Measurements from ENCODE around the gene ADAMTSL1. TPM values are rescaled to one million over a fixed set of nuclear protein-coding genes. Genes with fewer than 3 reads are reported as not detected.

Gene ADAMTSL1
- total RNA-seq, 1 experiment from 2014 or later = 1.2 TPM

- no peaks in the 10 kb centered on the region for H3K23me2 ChIP-seq (ENCODE audit: insufficient read length, low read depth, low read length, poor library complexity, severe bottlenecking)
- no peaks in the 10 kb centered on the region for H3K36me3 Mint-ChIP-seq (ENCODE audit: insufficient read depth in 1 of 3, low read depth in 3 of 3)
These were observed 377.3 kb downstream of the ADAMTSL1 start for GRCh38 chr9:18851069-18851795.

More at GRCh38 chr9:18851069-18851795, 377.3 kb downstream of the ADAMTSL1 start:
- Histone ChIP-seq H3K4me1 (ENCODE audit: insufficient read depth, low read length) (no peaks in the 10 kb centered on the region), H3K27me3 (ENCODE audit: insufficient read depth, low read length) (no peaks in the 10 kb centered on the region), H3K9ac (ENCODE audit: extremely low read depth, insufficient read length, low read length) (no peak overlapping the region), H3K79me1 (ENCODE audit: insufficient read depth, low read depth, low read length, poor library complexity, severe bottlenecking) (no peaks in the 10 kb centered on the region), H2BK5ac (ENCODE audit: insufficient read length, low read length) (no peak overlapping the region), H3K18ac (ENCODE audit: insufficient read length, low read depth, low read length) (no peak overlapping the region), H3K9me3 (ENCODE audit: control insufficient read depth, low read depth, low read length) (no peaks in the 10 kb centered on the region), H4K8ac (replicated peaks; ENCODE audit: insufficient read length, low read depth, low read length) (no peak overlapping the region), H3K14ac (ENCODE audit: insufficient read depth, low read length) (no peak overlapping the region), H3T11ph (ENCODE audit: low read length) (no peak overlapping the region), H4K5ac (ENCODE audit: insufficient read length, low read depth, low read length) (no peak overlapping the region), H3K23ac (ENCODE audit: insufficient read length, low read depth, low read length) (no peak overlapping the region), H2BK15ac (ENCODE audit: low read depth, low read length) (no peak overlapping the region), H2AK5ac (ENCODE audit: insufficient read length, low read length) (no peak overlapping the region), H3K4ac (ENCODE audit: low read depth, low read length) (no peak overlapping the region), H2AFZ (ENCODE audit: low read length) (no peak overlapping the region), H4K91ac (ENCODE audit: insufficient read length, low read depth, low read length) (no peak overlapping the region), H3K56ac (ENCODE audit: insufficient read length, low read depth, low read length) (no peak overlapping the region), H2BK120ac (ENCODE audit: low read depth, low read length, poor library complexity, severe bottlenecking) (no peak overlapping the region), H4K20me1 (ENCODE audit: control insufficient read depth, insufficient read depth, insufficient read length) (no peaks in the 10 kb centered on the region), H2BK12ac (ENCODE audit: insufficient read length, low read depth, low read length) (no peak overlapping the region), H3K27ac (ENCODE audit: insufficient read length, low read depth, low read length) (no peak overlapping the region), H3K4me2 (ENCODE audit: insufficient read depth, insufficient read length, low read length) (no peak overlapping the region), H3K79me2 (ENCODE audit: insufficient read depth, low read length) (no peaks in the 10 kb centered on the region), H2BK20ac (ENCODE audit: low read depth, low read length, poor library complexity, severe bottlenecking) (no peak overlapping the region)
- no peaks in the 10 kb centered on the region for H3K9me3 Mint-ChIP-seq
- H3K27ac Mint-ChIP-seq = no peak overlapping the region; a peak in 1 of 7 replicates
- TF ChIP-seq CTCF (conservative IDR thresholded peaks at IDR 0.05) = no peak
- peaks cover 2 to 3% of the 10 kb centered on the region in 2 experiments; a peak in 1 of 4 replicates for H3K4me1 Mint-ChIP-seq
- no peak for DNase-seq
- H3K27me3 Mint-ChIP-seq (ENCODE audit: low read depth) = no peaks in the 10 kb centered on the region
- no peak overlapping the region for H3K4me3 Mint-ChIP-seq
- WGBS (ENCODE audit: extremely low coverage, insufficient read length, low lambda C conversion rate) = no CpG with 5 or more reads among the region's 5 CpGs

All from H9 (cell line).